ENCODE data around the gene SS18. TPM values are rescaled to one million over a fixed set of nuclear protein-coding genes. Genes with fewer than 3 reads are reported as not detected.

Gene SS18
- total and polyA plus RNA-seq, 2 of the 13 experiments (the other 11 are each of a cell fraction or from before 2014, with no cell fraction given), result 49.2 to 82.7 TPM

DNA sequence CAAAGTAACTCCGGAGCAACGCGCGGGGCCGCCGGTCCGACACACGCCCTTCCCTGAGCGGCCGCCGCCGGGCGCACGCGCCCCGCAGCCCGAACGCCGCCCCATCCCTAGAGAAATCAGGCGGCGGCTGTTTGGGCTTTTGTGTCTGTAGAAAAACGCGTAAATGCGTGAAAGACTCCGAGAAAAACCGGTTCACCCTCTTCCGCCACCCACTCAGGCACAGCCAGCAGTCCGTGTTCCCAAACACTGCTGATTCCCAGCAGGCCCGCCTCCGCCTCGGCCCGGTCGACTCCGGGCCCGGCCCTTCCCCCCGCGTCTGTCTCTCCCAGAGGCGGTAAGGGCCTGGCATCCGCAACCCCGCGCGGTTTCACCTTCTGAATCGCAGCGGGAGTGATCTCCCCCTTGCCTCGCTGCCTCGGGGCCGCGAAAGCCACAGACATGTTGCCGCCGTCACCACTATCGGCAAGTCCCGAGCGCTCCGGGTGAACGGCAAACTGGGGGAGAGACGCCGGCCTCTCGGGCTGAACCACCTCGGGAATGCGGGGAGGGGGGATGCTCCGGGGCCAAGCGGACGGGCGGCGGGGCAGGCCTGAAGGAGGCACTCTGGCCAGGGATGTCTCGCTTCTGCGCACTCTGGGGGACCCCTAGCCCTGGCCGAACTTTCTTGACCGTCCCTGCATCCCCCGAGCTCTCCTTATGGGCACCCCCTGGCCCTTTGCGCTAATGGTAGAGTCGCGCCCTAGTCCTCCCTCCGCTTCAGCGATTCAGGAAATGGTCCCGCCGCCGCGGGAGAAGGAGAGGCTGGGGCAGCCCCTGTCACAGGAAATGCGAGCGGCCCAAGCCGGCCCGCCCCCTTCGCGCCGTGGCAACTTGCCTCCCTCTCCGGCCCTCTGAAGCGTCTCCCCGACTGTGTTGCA is at the start of gene SS18 (continued):
- TF ChIP-seq, protein P1, sequence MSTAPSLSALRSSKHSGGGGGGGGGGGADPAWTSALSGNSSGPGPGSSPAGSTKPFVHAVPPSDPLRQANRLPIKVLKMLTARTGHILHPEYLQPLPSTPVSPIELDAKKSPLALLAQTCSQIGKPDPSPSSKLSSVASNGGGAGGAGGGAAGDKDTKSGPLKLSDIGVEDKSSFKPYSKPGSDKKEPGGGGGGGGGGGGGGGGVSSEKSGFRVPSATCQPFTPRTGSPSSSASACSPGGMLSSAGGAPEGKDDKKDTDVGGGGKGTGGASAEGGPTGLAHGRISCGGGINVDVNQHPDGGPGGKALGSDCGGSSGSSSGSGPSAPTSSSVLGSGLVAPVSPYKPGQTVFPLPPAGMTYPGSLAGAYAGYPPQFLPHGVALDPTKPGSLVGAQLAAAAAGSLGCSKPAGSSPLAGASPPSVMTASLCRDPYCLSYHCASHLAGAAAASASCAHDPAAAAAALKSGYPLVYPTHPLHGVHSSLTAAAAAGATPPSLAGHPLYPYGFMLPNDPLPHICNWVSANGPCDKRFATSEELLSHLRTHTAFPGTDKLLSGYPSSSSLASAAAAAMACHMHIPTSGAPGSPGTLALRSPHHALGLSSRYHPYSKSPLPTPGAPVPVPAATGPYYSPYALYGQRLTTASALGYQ (CRISPR knock-in tag; IDR thresholded peaks at IDR 0.05), result peak; percentile 45; the same call in 1 of the 2 replicates
- TF ChIP-seq PPARG (CRISPR knock-in tag; conservative IDR thresholded peaks at IDR 0.05) (no peak), ELF3 (CRISPR knock-in tag; IDR thresholded peaks at IDR 0.05) (peak; percentile 83), RFXAP (CRISPR knock-in tag; IDR thresholded peaks at IDR 0.05; ENCODE audit: borderline replicate concordance) (no peak), ZNF263 (CRISPR knock-in tag; IDR thresholded peaks at IDR 0.05) (peak; percentile 37; the same call in 1 of the 2 replicates), FOXK2 (IDR thresholded peaks at IDR 0.05) (peak; percentile 99), ZNF225 (CRISPR knock-in tag; IDR thresholded peaks at IDR 0.05) (peak; percentile 40; the same call in 1 of the 2 replicates), REPIN1 (CRISPR knock-in tag; IDR thresholded peaks at IDR 0.05; ENCODE audit: borderline replicate concordance, low read depth) (peak; percentile 69), ZNF567 (CRISPR knock-in tag; IDR thresholded peaks at IDR 0.05; ENCODE audit: borderline replicate concordance) (no peak), ZNF484 (CRISPR knock-in tag; IDR thresholded peaks at IDR 0.05; ENCODE audit: borderline replicate concordance, low read depth) (no peak), ZNF766 (CRISPR knock-in tag; IDR thresholded peaks at IDR 0.05; ENCODE audit: borderline replicate concordance) (peak; percentile 59; the same call in 1 of the 2 replicates), ZNF737 (CRISPR knock-in tag; IDR thresholded peaks at IDR 0.05; ENCODE audit: borderline replicate concordance) (peak; percentile 88; the same call in 1 of the 2 replicates), SIX4 (CRISPR knock-in tag; IDR thresholded peaks at IDR 0.05) (no peak), ZNF430 (CRISPR knock-in tag; IDR thresholded peaks at IDR 0.05) (peak; percentile 41), ZMYM4 (CRISPR knock-in tag; IDR thresholded peaks at IDR 0.05) (peak; percentile 71; the same call in 1 of the 2 replicates), NCOA2 (CRISPR knock-in tag; IDR thresholded peaks at IDR 0.05) (peak; percentile 42), ZNF839 (CRISPR knock-in tag; IDR thresholded peaks at IDR 0.05; ENCODE audit: borderline replicate concordance) (no peak), MTA3 (CRISPR knock-in tag; IDR thresholded peaks at IDR 0.05) (no peak), ZNF264 (CRISPR knock-in tag; IDR thresholded peaks at IDR 0.05) (0 out of 2 replicates have a peak, but pooled peaks have one; percentile 24), ZFP36 (IDR thresholded peaks at IDR 0.05; ENCODE audit: borderline replicate concordance, low read depth, low read length, partially characterized antibody) (no peak)
- TF ChIP-seq, protein P2, sequence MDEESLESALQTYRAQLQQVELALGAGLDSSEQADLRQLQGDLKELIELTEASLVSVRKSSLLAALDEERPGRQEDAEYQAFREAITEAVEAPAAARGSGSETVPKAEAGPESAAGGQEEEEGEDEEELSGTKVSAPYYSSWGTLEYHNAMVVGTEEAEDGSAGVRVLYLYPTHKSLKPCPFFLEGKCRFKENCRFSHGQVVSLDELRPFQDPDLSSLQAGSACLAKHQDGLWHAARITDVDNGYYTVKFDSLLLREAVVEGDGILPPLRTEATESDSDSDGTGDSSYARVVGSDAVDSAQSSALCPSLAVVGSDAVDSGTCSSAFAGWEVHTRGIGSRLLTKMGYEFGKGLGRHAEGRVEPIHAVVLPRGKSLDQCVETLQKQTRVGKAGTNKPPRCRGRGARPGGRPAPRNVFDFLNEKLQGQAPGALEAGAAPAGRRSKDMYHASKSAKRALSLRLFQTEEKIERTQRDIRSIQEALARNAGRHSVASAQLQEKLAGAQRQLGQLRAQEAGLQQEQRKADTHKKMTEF (CRISPR knock-in tag; IDR thresholded peaks at IDR 0.05), result peak; percentile 69; the same call in 1 of the 2 replicates
- TF ChIP-seq, protein P3, sequence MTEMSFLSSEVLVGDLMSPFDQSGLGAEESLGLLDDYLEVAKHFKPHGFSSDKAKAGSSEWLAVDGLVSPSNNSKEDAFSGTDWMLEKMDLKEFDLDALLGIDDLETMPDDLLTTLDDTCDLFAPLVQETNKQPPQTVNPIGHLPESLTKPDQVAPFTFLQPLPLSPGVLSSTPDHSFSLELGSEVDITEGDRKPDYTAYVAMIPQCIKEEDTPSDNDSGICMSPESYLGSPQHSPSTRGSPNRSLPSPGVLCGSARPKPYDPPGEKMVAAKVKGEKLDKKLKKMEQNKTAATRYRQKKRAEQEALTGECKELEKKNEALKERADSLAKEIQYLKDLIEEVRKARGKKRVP (CRISPR knock-in tag; IDR thresholded peaks at IDR 0.05), result peak in 1 of 2 experiments; percentile 51; a peak in 1 of 4 replicates
- TF ChIP-seq, protein P4, sequence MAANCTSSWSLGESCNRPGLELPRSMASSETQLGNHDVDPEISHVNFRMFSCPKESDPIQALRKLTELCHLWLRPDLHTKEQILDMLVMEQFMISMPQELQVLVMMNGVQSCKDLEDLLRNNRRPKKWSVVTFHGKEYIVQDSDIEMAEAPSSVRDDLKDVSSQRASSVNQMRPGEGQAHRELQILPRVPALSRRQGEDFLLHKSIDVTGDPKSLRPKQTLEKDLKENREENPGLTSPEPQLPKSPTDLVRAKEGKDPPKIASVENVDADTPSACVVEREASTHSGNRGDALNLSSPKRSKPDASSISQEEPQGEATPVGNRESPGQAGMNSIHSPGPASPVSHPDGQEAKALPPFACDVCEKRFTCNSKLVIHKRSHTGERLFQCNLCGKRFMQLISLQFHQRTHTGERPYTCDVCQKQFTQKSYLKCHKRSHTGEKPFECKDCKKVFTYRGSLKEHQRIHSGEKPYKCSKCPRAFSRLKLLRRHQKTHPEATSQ (CRISPR knock-in tag; IDR thresholded peaks at IDR 0.05; ENCODE audit: borderline replicate concordance), result no peak

Measured in HepG2 (cell line).